EH (cell line): ENCODE results near the gene ING4.
"Not testable (repeated sequence)": the region's sequence is repeated elsewhere in the genome, so short reads cannot be mapped to it uniquely, and the experiment has no call there.

Experiments used
- DNase-seq: peaks from one replicate; pipeline ENCODE4 v3.0.0-alpha.2; 2015; ENCODE audit warnings: low read depth

ING4 gene

DNA sequence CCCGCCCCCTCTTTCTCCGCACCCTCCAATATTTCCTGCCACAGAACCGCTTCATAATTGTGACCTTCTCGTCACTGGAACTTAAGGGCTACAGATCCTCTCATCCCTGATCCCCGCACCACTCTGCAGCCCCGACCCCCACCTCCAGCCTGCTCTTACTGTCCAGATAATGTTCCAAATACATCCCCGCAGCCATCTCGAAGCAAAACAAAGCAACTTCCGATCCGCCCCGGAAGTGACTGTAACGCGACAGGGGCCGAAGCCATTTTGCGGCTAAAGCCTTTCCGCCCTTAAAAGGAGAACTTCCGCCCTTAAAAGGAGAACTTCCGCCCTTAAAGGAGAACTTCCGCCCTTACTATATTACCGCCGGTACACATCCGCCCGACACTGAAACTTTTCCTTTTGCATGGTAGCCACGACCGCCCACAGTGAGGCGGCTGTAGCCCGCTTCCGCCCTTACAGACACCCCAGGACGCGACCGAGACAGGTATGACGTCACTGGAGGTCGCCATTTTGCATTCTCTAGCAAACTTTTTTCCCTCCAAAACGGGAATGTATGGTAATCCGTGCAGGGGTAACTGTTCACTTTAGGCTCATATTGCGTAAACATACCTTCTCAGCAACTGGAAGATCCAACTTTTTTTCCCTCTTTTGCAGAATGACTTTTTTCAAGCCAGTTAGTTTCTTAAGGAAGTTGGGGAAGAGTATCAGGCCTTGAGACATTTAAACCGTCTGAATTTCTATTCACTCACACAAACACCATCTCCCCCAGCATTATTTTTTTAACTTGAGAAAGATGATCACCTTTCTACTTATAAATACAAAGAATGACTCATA is at the start of gene ING4:
Gene ING4 (minus strand): TSS at position 214 of the 837 bp plus-strand sequence. CDS start 18 bp downstream, at position 196.
- DNase-seq = peak; percentile 100

DNA sequence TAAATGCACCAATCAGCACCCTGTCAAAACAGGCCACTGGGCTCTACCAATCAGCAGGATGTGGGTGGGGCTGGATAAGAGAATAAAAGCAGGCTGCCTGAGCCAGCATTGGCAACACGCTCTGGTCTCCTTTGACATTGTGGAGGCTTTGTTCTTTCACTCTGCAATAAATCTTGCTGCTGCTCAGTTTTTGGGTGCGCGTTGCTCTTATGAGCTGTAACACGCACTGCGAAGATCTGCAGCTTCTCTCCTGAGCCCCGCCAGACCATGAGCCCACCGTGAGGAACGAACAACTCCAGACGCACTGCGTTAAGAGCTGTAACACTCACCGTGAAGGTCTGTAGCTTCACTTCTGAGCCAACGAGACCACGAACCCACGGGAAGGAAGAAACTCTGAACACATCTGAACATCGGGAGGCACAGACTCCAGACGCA is 46.1 kb upstream of the ING4 start:
- DNase-seq = peak; percentile 8

DNA sequence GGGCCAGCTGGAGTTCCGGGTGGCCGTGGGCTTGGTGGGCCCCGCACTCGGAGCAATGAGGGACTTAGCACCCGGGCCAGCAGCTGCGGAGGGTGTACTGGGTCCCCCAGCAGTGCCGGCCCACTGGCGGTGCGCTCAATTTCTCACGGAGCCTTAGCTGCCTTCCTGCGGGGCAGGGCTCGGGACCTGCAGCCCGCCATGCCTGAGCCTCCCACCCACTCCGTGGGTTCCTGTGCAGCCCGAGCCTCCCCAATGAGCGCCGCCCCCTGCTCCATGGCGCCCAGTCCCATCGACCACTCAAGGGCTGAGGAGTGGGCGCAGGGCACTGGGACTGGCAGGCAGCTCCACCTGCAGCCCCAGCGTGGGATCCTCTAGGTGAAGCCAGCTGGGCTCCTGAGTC is 45.4 kb upstream of the ING4 start:
- DNase-seq = not testable (repeated sequence)

DNA sequence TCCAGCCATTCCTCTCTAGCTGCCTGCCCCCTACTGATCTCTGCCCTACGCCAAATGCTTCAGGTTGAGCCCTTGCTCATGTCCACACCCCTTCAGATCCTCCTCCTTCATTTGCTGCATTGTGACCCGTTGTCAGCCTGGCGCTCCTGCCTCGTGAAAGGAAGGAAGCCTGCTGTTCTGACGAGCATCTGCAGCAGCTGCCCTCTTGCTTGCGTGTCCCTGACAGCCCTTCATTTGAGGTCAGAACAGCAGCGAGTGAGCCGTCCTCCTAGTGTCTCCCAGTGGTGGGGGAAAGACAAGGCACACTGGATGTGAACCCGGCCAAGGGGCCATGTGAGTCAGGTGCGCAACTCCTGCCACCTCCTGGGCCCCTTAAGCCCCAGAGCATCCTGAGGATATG is 40.7 kb upstream of the ING4 start:
- peak; percentile 35 for DNase-seq

DNA sequence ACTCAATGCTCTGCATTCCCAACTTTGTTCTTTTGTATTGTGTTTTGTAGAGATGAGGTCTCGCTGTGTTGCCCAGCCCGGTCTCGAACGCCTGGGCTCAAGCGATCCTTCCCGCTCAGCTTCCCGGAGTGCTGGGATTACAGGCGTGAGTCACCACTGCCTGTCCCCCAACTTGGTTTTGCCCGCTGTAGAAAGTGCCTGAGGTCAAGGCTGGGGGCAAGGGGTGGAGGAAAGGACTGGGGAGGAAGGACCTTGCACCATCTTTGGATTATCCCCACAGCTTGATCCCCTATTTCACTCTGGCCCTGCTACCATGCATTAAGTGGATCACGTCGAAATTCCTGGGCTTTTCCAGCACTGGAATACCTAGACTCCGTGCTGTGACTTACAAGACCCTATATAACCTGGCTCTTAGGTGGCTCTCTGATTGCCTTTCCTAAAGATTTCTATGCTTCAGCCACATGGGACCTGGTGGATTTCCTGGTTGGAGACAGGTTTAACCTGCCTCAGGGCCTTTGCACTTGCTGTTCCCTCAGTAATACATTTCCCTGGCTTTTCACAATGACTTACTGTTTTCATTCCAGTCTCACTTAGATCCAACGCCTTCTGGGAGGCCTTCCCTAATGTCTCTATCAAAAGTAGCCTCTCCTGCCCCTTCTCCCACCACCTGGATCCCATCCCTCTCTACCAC is 38.3 kb upstream of the ING4 start:
- no peak for DNase-seq

GRCh38 chr12:6700646-6701051 is 37.7 kb upstream of the ING4 start, which contains the start of gene PIANP:
Gene PIANP (minus strand): TSS chr12:6700815. CDS start chr12:6698061, 2,754 bp downstream.
- DNase-seq = peak; percentile 50

DNA sequence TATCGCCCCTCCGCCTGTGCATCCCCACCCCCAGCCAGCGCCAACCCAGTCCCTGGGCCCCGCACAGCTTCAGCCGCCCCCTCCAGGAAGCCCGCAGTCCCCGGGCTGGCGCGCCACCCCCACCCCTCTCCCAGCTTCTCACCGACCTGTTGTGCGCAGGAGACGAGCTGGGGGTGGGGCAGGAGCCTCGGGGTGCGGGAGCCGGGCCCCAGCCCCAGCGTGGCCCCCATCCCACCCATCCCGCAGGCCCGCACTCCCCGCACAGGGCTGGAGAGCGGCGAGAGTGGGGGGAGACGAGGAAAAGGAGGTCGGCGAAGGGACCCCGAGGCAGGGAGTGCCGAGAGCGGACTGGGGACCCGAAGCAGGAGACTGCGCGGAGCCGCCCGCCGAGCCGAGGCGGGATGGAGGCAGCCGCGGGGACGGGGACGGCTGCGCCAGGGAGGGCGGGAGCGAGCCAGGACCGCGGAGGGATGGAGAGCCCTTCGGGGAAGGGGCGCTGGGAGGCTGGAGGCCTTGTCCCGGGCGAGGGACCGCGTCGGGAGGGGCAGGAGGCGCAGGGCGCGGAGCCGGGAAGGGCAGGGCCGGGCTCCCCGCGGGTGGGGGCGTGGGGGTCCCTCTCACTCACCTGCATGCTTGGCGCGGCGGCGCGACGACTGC is 37.2 kb upstream of the ING4 start:
- peak; percentile 13 for DNase-seq

DNA sequence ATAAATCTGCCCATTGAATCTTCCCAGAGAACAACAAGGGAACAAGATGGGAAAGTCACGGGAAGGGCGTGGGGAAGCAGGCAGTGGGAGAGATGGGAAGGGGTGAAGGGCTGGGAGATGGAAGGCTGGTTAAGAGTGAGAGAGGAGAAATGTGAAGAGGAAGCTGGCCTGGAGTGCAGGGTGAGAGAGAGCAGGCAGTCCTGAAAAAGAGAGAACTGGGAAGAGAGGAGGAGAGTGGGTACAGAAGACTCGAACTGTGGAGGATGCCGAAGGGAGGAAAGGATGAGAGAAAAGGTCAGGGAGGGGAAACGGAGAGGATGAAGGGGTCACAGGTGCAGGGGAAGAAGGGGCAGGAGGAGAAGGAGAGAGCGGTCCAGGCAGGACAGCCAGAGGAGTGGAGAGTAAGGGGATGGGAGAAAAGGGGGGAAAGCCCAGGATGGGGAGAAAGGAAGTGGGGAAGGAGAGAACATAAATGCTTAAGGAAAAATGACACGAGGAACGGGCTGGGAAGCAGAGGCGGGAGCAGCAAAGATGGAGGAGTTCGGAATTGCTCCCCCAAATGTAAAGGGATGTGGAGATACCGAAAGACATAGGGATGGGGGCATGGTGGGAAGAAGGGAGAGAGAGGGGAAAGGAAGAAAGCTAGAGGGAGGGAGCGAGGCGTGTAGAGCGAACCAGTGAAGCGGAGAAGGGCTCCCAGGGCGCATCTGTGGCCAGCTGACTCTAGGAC is 36.5 kb upstream of the ING4 start:
- DNase-seq = no peak

DNA sequence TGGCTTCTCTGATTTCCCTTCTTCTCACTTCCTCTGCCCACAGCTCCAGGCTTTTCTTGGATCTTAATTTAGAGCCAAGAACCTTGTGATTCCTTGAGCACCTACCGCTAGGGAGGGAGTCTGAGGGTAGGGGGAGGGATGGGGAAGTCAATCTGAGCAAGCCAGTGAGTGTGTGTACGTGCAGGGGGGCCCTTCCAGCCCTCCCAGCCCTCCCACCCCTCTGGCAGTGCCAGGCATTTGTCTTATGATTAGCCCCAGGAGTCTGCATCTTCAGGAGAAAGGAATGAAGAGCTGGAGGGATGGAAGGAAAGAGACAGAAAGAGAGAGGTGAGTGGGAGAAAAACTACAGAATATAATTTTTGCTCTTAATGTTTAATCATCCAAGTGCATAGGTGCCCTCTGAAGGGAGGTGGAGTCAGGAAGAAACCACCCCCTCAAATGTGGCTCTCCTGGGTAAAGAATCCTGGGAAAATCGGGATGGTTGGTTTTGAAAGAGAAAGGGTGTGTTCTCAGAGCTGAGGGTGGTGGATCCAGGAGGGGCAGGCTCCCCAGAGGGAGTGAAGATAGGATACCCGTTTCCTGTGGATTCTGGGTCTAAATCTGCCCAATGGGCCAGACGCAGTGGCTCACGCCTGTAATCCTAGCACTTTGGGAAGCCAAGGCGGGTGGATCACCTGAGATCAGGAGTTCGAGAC is 35.6 kb upstream of the ING4 start:
- DNase-seq = no peak

DNA sequence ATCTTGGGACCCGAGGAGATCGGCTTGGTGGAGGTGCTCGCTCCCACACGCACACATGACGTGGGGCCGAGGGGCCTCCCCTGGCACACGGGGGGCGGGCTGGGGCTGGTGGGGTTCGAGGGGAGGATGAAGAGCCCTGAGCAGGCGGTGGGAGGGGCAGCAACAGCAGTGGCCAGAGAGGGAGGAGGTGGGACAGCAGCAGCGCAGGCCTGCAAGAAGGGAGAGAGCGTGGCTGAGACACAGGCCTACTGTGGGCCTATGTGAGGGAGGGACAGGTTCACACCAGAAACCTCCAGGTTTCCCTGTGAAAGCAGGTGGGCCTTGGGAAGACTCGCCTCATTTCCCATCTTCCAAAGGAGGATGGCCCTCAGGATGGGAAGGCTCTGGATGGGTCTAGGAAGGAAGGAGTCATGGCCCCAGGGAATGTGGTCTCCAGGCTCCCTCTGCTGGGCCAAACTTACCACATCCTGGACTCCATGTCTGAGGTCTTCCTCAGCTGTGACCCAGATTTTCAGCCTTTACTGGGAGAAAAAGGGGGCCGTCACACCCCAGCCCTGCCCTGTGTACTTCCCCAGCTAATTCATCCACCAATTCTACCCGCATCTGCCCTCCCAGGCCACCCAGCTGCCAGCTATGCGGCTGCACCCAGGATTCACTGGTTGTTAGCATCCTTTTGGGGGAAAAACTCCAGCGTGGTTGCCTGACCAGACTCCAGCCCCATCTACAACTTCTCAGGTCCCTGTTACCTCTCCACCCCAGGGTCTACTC is 34.8 kb upstream of the ING4 start:
- peak; percentile 80 for DNase-seq

DNA sequence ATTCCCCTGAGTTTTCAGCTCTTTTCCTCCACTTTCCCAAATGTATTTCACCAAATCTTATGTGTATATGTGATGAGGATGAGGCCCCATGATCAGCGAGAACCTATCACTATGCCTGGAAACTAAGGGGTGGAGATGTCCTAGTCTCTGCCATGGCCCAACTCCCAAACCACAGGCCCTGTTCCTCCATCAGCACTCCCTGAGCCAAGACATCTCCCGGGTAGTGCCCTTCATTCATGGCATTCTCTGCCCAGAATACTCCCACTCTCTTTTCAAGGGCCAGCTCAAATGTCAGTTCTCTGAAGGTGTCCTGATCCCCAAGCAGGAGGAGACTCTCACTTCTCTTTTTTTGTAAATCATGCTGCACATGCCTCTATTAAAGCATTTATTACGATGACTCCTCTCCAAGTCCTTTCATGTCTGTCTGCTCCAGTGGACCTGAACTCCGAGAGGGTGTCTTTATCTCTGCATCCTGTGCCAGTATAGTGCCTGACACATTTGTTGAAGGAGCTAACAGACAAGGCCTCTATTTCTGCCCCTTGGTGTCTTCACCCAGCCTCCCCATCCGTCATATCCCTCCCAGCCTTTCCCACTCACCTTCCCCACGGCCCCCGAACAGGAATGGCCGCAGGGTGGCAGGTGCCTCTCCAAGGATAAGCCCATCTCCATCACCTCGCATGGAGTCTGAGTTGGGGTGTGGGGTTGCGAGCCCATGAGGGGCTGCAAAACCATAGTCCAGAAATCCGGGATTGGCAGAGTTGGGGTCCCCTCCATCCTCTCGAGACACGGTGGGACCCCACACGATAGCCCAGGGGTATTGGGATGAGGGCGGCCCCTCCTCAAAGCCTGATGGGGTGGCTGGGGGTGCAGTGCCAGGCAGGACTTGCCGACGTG is 34.0 kb upstream of the ING4 start:
- no peak for DNase-seq

- no peak for DNase-seq
These were observed 32.6 kb upstream of the ING4 start for GRCh38 chr12:6695313-6696045.

DNA sequence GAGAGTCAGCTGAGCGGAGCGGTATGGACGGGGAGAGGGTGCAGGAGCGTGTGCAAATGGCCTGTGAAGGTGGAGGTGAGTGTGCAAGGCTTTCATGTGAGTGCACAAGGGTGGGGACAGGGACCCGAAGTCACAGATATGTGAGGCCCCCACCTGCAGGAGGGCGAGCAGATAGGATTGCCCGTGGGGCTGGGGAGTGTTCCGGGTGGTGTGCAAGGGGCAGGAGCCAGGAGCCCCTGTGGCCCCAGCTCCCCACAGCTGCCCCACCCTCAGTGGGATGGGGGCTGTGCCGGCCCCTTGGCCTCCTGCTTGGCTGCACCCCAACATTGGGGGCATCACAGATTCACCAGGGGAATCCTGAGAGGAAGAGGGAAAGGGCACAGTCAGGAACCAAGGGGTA is 31.8 kb upstream of the ING4 start:
- DNase-seq = no peak

GRCh38 chr12:6693832-6694355 is 31.0 kb upstream of the ING4 start:
- no peak for DNase-seq

GRCh38 chr12:6692888-6693287 is 30.0 kb upstream of the ING4 start:
- DNase-seq = no peak

- peak; percentile 86 for DNase-seq
These were observed 28.6 kb upstream of the ING4 start for GRCh38 chr12:6691473-6691872.

GRCh38 chr12:6688999-6689882 is 26.3 kb upstream of the ING4 start, which contains the start of gene ZNF384:
Gene ZNF384 (minus strand): TSS chr12:6689375. CDS start chr12:6679520, 9,855 bp downstream.
- DNase-seq = peak; percentile 100
